Measurements from ENCODE around the gene DENND1C. TPM values are rescaled to one million over a fixed set of nuclear protein-coding genes. Genes with fewer than 3 reads are reported as not detected.

DENND1C gene
- total RNA-seq, 4 donors from 2014 or later = 1.4 to 2.1 TPM; not detected in 2

DNA sequence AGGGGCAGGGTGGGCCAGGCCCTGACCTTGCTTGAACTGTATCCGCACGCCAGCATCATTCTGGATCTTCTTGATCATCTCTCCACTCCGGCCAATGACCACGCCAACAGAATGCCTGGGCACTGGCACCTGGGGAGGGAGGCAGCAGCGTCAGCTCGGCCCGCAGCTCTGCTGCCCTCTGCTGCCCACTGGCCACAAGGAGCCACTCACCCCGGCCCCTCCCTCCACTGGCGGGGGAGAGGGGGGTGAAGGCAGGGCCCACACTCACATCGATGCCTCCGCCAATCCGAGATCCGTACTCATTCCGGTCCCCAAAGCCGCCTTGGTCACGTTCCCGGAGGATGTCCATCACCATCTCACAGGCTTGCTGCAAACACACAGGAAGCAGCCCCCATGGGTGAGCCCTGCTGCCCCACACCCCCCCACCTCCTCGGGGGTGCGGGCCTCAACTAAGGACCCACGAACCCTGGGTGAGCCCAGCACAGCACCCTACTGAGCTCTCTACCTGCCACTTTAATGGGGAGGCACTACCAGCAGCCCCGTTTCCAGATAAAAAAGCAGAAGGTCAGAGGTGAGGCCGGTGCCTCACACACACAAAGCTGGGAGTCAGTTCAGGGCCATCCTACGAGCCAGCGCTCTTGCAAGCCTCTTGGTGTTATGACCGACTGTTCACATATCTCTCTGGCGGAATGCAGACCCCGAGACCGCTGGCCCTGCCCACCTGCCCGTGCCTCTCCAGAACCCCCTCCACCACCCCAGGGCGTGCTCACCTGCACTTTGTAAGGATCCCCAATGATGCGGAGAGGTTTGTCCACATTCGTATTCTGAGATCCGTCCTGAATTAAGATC, 63.6 kb downstream of the DENND1C start:
- Histone ChIP-seq H3K27ac (peak overlapping the region; percentile 20 to 65), H3K4me1 (peaks cover 5 to 6% of the 10 kb centered on the region in 2 donors), H3K36me3 (no peaks in the 10 kb centered on the region), H3K27me3 (no peaks in the 10 kb centered on the region), H3K9me3 (no peaks in the 10 kb centered on the region), H3K4me3 (no peak overlapping the region)
- intact Hi-C loops (cut with DNase I; ENCODE audit: low total_unique reads) = no loop called here
- no peak for TF ChIP-seq POLR2A (IDR thresholded peaks at IDR 0.05)
- TF ChIP-seq, protein P1, sequence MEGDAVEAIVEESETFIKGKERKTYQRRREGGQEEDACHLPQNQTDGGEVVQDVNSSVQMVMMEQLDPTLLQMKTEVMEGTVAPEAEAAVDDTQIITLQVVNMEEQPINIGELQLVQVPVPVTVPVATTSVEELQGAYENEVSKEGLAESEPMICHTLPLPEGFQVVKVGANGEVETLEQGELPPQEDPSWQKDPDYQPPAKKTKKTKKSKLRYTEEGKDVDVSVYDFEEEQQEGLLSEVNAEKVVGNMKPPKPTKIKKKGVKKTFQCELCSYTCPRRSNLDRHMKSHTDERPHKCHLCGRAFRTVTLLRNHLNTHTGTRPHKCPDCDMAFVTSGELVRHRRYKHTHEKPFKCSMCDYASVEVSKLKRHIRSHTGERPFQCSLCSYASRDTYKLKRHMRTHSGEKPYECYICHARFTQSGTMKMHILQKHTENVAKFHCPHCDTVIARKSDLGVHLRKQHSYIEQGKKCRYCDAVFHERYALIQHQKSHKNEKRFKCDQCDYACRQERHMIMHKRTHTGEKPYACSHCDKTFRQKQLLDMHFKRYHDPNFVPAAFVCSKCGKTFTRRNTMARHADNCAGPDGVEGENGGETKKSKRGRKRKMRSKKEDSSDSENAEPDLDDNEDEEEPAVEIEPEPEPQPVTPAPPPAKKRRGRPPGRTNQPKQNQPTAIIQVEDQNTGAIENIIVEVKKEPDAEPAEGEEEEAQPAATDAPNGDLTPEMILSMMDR (IDR thresholded peaks at IDR 0.05) = peak; percentile 42 to 68 (median 60)
- peak; percentile 63 to 66 for DNase-seq

Small RNA genes within 50 kb of the gene (small RNA-seq; reads per million reads assigned to genes)
- not detected for gene AC010503.2

Other genes with a start within 250 kb of the DENND1C start
- gene MLLT1, start 201.8 kb downstream of the DENND1C start, total RNA-seq = 100 to 1,000 TPM in 1 of 4 donors, 10 to 100 TPM in 2, 1 to 10 TPM in 1; 5.9 to 103 (median 13.3) TPM
- under 1 TPM in 1 of 4 donors, not detected in 3; 0.61 TPM for gene ACER1, start 148.2 kb downstream of the DENND1C start, total RNA-seq
- 10 to 100 TPM; 23.9 to 99.7 (median 52.1) TPM for gene CLPP, start 120.3 kb downstream of the DENND1C start, total RNA-seq
- gene ALKBH7, start 109.0 kb downstream of the DENND1C start, total RNA-seq = 10 to 100 TPM; 17.4 to 84.8 (median 42.7) TPM
- gene PSPN, start 105.9 kb downstream of the DENND1C start, total RNA-seq = 1 to 10 TPM in 2 of 4 donors, under 1 TPM in 1, not detected in 1; 0.26 to 2.2 (median 1.8) TPM
- 10 to 100 TPM; 38.2 to 82.2 (median 61.8) TPM for gene GTF2F1, start 88.6 kb downstream of the DENND1C start, total RNA-seq
- 100 to 1,000 TPM in 2 of 4 donors, 10 to 100 TPM in 2; 23.5 to 259 (median 66.5) TPM for gene KHSRP, start 57.0 kb downstream of the DENND1C start, total RNA-seq
- under 1 TPM in 1 of 4 donors, not detected in 3; 0.52 TPM for gene SLC25A41, start 48.0 kb downstream of the DENND1C start, total RNA-seq
- gene SLC25A23, start 22.0 kb downstream of the DENND1C start, total RNA-seq = 10 to 100 TPM; 13.8 to 69.1 (median 36.5) TPM
- 10 to 100 TPM in 1 of 4 donors, not detected in 3; 10.2 TPM for gene CRB3, start 17.5 kb downstream of the DENND1C start, total RNA-seq
- gene TUBB4A, start 20.5 kb upstream of the DENND1C start, total RNA-seq = 1 to 10 TPM in 2 of 4 donors, not detected in 2; 2.3 to 4.4 TPM
- gene TNFSF9, start 49.2 kb upstream of the DENND1C start, total RNA-seq = under 1 TPM in 1 of 4 donors, not detected in 3; 0.28 TPM
- gene CD70, start 109.4 kb upstream of the DENND1C start, total RNA-seq = 1 to 10 TPM in 1 of 4 donors, not detected in 3; 1.2 TPM
- gene TNFSF14, start 188.4 kb upstream of the DENND1C start, total RNA-seq = 1 to 10 TPM in 1 of 4 donors, under 1 TPM in 2, not detected in 1; 0.28 to 3.1 (median 0.59) TPM
- gene C3, start 238.9 kb upstream of the DENND1C start, total RNA-seq = 1,000 to 10,000 TPM in 1 of 4 donors, 100 to 1,000 TPM in 2, 10 to 100 TPM in 1; 45.4 to 1,093 (median 422) TPM